Thymus (tissue), 11 donors: ENCODE data around the gene SRRM5. TPM values are rescaled to one million over a fixed set of nuclear protein-coding genes. Genes with fewer than 3 reads are reported as not detected.
"Not testable (repeated sequence)": the region's sequence is repeated elsewhere in the genome, so short reads cannot be mapped to it uniquely, and the experiment has no call there.

Experiments
- DNase-seq, 9 donors: peaks; one replicate each; pipeline ENCODE4 v3.0.0-alpha.2; 2013; ENCODE audit warnings: low spot score in 9 of 9, low read depth in 6 of 9, missing footprints in 1 of 9
- H3K27ac ChIP-seq, 2 donors: one replicate each; pipeline ENCODE4 v1.5.1; 2013; ENCODE audit warnings: control low read depth in 1 of 2, low read depth in 1 of 2, low read length in 1 of 2, mild to moderate bottlenecking in 1 of 2, moderate library complexity in 1 of 2
- H3K27me3 ChIP-seq, 2 donors: one replicate each; pipeline ENCODE4 v1.5.1; 2013; ENCODE audit warnings: low read length in 1 of 2; ENCODE audit not compliant: control insufficient read depth in 2 of 2, insufficient read depth in 1 of 2
- H3K36me3 ChIP-seq, 2 donors: one replicate each; pipeline ENCODE4 v1.5.1; 2013; ENCODE audit warnings: low read length in 1 of 2, mild to moderate bottlenecking in 1 of 2, moderate library complexity in 1 of 2; ENCODE audit not compliant: control insufficient read depth in 2 of 2, insufficient read depth in 2 of 2
- H3K4me1 ChIP-seq, 2 donors: one replicate each; pipeline ENCODE4 v1.5.1; 2013; ENCODE audit warnings: low read length in 2 of 2; ENCODE audit not compliant: control insufficient read depth in 2 of 2, insufficient read depth in 2 of 2
- H3K4me3 ChIP-seq, 2 donors: one replicate each; pipeline ENCODE4 v1.5.1; 2013; ENCODE audit warnings: low read length in 2 of 2, control low read depth in 1 of 2, mild to moderate bottlenecking in 1 of 2
- H3K9me3 ChIP-seq, 2 donors: one replicate each; pipeline ENCODE4 v1.5.1; 2013; ENCODE audit warnings: low read length in 1 of 2, mild to moderate bottlenecking in 1 of 2; ENCODE audit not compliant: control insufficient read depth in 2 of 2, insufficient read depth in 1 of 2
- WGBS: extraction: QIAGEN DNeasy Blood & Tissue Kit; methylation state at CpG from one replicate; pipeline ENCODE4 v1.1.7; 2013; 5-methylcytosine and 5-hydroxymethylcytosine counted together
- polyA plus RNA-seq: library from polyadenylated mRNA; stranded (reverse); fragments of 200-250 nt; gene quantifications from one replicate; pipeline ENCODE4 v1.2.3, GENCODE V29; 2013
- total RNA-seq: library from RNA; stranded (reverse); fragments of 120-200 nt; gene quantifications from one replicate; pipeline ENCODE4 v1.2.4, GENCODE V29; 2013
- donor health status: healthy.

SRRM5 gene
- total and polyA plus RNA-seq, 2 donors = 0.05 to 0.39 TPM

- 96% methylated on average over 3 of the region's 3 CpGs for WGBS
- Histone ChIP-seq H3K4me3 (no peak overlapping the region), H3K9me3 (peaks cover 0 to 1% of the 10 kb centered on the region in 2 donors), H3K27ac (no peak overlapping the region), H3K27me3 (peaks cover 2 to 39% of the 10 kb centered on the region in 2 donors), H3K36me3 (no peaks in the 10 kb centered on the region), H3K4me1 (peaks cover 8 to 12% of the 10 kb centered on the region in 2 donors)
- DNase-seq = no peak
Measured at GRCh38 chr19:43628646-43629326, 16.9 kb downstream of the SRRM5 start.

- no peak for DNase-seq
- H3K4me3 ChIP-seq = no peak overlapping the region
- no peaks in the 10 kb centered on the region for H3K36me3 ChIP-seq
- no peak overlapping the region for H3K27ac ChIP-seq
- no peaks in the 10 kb centered on the region for H3K9me3 ChIP-seq
- 92% methylated on average over 5 of the region's 5 CpGs for WGBS
- H3K27me3 ChIP-seq = peaks cover 2 to 52% of the 10 kb centered on the region in 2 donors
- peaks cover 0 to 11% of the 10 kb centered on the region in 2 donors for H3K4me1 ChIP-seq
Measured at GRCh38 chr19:43631491-43631890, 19.6 kb downstream of the SRRM5 start.

- Histone ChIP-seq H3K9me3 (no peaks in the 10 kb centered on the region), H3K36me3 (no peaks in the 10 kb centered on the region), H3K27me3 (peaks cover 7 to 59% of the 10 kb centered on the region in 2 donors), H3K4me3 (no peak overlapping the region), H3K4me1 (peaks cover 0 to 14% of the 10 kb centered on the region in 2 donors), H3K27ac (no peak overlapping the region)
- DNase-seq = no peak
- 98% methylated on average over 4 of the region's 4 CpGs for WGBS
Measured at GRCh38 chr19:43633520-43633919, 21.6 kb downstream of the SRRM5 start.

GRCh38 chr19:43634068-43634467 lies 22.2 kb downstream of the SRRM5 start:
- 90% methylated on average over 5 of the region's 5 CpGs for WGBS
- Histone ChIP-seq H3K9me3 (no peaks in the 10 kb centered on the region), H3K4me1 (peaks cover 0 to 17% of the 10 kb centered on the region in 2 donors), H3K27ac (no peak overlapping the region), H3K36me3 (no peaks in the 10 kb centered on the region), H3K27me3 (peaks cover 12 to 65% of the 10 kb centered on the region in 2 donors), H3K4me3 (no peak overlapping the region)
- no peak for DNase-seq

GRCh38 chr19:43634506-43634871 lies 22.6 kb downstream of the SRRM5 start:
- H3K36me3 ChIP-seq = no peaks in the 10 kb centered on the region
- peaks cover 16 to 68% of the 10 kb centered on the region in 2 donors for H3K27me3 ChIP-seq
- WGBS = 56% methylated on average over 5 of the region's 5 CpGs
- no peak for DNase-seq
- no peak overlapping the region for H3K27ac ChIP-seq
- H3K9me3 ChIP-seq = no peaks in the 10 kb centered on the region
- no peak overlapping the region for H3K4me3 ChIP-seq
- H3K4me1 ChIP-seq = peaks cover 0 to 19% of the 10 kb centered on the region in 2 donors

- peaks cover 0 to 21% of the 10 kb centered on the region in 2 donors for H3K4me1 ChIP-seq
- peaks cover 18 to 70% of the 10 kb centered on the region in 2 donors for H3K27me3 ChIP-seq
- no peak overlapping the region for H3K27ac ChIP-seq
- H3K36me3 ChIP-seq = no peaks in the 10 kb centered on the region
- WGBS = 29% methylated on average over 17 of the region's 17 CpGs
- peak in 2 of 9 donors; percentile 16 to 56 for DNase-seq
- H3K9me3 ChIP-seq = no peaks in the 10 kb centered on the region
- H3K4me3 ChIP-seq = peak overlapping the region in 1 of 2 donors; percentile 17
Measured at GRCh38 chr19:43634872-43635560, 23.1 kb downstream of the SRRM5 start.

- H3K36me3 ChIP-seq, H3K4me3 ChIP-seq, DNase-seq, H3K9me3 ChIP-seq, H3K27ac ChIP-seq: not testable (repeated sequence)
- WGBS = 86% methylated on average over 2 of the region's 2 CpGs
- Histone ChIP-seq H3K27me3 (peaks cover 22 to 74% of the 10 kb centered on the region in 2 donors), H3K4me1 (peaks cover 2 to 25% of the 10 kb centered on the region in 2 donors)
Measured at GRCh38 chr19:43635561-43635940, 23.7 kb downstream of the SRRM5 start.

- DNase-seq = no peak
- WGBS = 91% methylated on average over 14 of the region's 14 CpGs
- Histone ChIP-seq H3K4me1 (peaks cover 2 to 25% of the 10 kb centered on the region in 2 donors), H3K36me3 (no peaks in the 10 kb centered on the region), H3K4me3 (no peak overlapping the region), H3K27ac (no peak overlapping the region), H3K9me3 (no peaks in the 10 kb centered on the region), H3K27me3 (peaks cover 22 to 80% of the 10 kb centered on the region in 2 donors)
Measured at GRCh38 chr19:43636121-43636683, 24.3 kb downstream of the SRRM5 start.
